Superior temporal gyrus (tissue), 1 donor: ENCODE data around the gene SIX4.
"Not testable (repeated sequence)": the region's sequence is repeated elsewhere in the genome, so short reads cannot be mapped to it uniquely, and the experiment has no call there.

Experiments used
- DNase-seq: peaks from one replicate; pipeline ENCODE4 v3.0.0-alpha.2; 2016; ENCODE audit errors: extremely low spot score

Gene SIX4

DNA sequence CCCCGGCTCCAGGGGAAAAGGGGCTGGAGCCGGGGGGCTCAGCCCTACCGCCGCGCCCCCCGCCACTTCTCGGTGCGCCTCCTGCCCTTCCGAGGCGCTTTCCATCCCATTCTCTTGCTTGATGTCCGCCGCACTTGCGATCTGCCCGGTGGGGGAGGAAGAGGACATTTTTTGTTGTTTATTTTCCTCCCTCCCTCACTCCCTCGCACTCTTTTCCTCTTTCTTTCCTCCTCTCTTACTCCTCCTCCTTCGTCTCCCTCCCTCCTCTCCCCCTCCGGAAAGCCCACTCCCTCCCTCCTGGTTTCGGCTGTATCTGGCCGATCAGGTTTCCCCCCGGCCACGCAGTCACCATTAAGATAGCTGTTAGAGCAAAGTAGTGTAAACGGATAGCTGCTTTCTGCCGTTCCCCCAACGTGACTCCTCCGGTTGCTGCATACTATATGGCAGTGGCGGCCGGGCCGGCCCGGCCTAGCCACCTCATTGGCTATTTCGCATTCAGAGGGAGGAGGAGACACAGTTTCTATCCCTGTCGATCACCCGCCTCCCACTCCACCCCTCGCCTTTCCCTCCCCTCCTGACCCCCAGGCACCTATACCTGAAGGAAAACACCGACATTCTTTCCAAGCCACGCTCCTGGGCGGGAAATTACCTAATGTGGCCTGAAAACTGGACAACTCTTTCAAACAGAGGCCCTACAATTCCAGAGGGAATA lies at the start of gene SIX4:
Gene SIX4 (minus strand): TSS at position 445 of the 712 bp plus-strand sequence. CDS start 277 bp downstream, at position 168.
- DNase-seq, result peak; percentile 28

DNA sequence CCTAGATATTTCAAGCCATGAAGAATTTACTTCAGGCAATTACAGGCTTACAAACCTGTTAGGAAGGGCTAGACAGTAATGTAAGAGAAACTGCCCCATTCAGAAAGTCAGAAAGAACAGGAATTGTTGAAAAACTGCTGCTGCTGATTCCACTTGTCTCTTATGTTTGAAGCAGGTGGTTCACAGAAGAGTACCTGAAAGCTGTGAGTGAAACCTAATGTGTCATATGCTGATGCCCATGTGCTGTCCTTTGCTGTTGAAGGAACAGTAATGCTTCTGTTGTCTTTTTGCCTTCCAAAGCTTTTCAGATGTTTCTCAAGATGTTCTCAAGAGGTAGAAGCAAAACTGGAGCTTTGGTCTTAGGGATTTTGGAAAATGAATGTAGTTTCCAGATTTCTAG lies 49.4 kb upstream of the SIX4 start:
- no peak for DNase-seq

DNA sequence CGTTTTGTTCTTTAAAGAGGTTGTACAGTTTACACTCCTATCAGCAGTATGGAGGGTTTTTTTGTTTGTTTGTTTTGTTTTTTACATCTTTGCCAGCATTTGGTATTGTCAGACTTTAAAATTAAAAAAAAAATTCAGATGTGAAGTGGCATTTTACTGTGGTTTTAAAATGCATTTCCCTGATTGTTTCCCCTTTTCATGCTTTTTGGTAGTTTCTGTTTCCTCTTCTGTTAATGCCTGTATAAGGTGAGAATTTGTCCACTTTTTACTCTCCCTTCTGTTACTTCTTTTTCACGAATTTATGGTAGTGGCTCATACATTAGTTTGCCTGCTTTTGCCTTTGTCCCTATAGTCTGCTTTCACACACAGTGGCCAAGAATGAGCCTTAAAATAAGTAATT lies 47.0 kb upstream of the SIX4 start:
- no peak for DNase-seq

DNA sequence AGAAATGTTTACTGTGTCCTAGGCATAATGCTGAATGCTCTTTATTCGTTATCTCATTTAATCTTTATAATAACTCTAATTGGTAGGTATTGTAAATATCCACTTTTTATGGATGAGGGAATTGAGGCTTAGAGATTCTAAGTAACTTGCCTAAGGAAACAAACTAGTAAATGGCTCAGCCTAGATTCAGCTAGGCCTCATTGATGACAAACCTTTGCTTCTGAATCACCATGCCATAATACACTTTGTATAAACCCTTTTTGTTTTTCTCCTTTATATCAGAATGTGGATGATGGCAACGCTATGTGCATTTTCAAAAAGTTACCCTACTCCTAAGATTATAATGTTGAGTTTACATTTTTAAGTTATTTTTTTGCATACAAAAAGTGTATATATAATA lies 44.5 kb upstream of the SIX4 start:
- no peak for DNase-seq

DNA sequence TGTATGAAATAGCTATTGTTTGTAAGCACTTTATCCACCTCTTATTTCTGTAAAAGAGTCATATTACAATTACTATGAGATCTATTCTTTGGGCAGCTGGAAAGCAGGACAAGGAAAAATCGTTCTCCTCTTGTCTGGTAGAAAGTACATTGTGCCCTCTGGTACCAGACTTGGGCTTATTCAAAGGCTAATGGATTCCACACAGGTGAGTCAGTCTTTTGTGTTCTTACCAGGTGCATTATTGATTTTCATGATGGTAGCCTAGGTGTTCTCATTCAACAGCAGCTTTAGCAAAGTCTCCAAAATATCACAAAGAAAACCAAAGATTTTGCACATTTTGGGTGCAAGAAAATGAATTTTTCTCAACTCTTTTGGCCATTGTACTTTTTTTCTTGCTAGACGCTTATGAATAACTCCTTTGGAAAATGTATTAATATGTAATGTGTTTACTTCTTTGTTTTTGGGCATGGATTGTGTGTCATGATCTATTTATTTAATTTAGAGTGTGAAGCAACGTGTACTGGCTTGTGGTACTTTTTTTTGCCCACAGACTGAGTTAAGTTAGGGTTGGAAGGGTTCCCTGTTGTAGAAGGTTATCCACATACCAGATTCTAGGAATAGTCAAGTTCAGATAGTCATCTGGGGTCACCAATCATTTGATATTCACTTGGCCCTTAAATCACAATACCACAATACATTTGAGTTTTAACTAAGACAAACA lies 36.7 kb upstream of the SIX4 start:
- no peak for DNase-seq

DNA sequence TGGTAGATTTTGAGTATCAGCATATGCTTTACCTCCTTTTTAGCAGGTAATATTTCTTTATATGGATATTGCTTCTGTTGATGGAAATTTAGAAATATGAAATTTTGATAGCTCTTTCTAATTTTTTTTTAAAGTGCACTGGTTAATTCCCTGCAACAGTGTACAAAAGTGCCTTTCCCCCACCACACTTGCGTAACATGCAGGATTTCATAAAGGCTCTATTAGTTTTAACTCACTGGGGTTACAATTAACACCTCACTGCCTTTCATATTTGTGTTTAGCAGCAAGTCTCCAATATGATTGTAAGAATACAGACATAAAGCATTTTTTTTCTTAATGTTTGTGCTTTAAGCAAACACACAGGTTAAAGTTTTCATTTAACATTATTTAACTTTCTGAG lies 36.1 kb upstream of the SIX4 start:
- DNase-seq, result no peak

GRCh38 chr14:60758885-60759284 lies 34.7 kb upstream of the SIX4 start:
- DNase-seq, result no peak

DNA sequence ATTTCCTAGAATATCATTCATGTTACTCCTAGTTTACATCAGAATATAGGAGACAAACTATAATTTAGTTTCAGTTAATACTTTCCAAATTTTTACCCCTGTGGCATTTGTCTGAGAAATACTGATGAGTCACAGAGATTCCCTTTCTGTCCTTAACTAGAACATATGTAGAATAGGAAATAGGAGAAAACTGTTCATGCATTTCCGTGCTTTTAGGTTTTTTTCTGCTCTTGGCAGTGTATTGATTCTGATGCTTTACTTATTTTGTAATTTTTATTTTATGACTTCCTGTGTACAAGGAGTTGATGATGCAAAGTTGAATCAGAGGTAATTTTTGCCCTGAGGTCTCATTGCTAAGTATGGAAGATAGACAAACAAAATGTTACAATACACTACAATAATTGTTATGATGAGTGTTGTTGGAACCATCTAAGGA lies 33.4 kb upstream of the SIX4 start:
- DNase-seq, result no peak

DNA sequence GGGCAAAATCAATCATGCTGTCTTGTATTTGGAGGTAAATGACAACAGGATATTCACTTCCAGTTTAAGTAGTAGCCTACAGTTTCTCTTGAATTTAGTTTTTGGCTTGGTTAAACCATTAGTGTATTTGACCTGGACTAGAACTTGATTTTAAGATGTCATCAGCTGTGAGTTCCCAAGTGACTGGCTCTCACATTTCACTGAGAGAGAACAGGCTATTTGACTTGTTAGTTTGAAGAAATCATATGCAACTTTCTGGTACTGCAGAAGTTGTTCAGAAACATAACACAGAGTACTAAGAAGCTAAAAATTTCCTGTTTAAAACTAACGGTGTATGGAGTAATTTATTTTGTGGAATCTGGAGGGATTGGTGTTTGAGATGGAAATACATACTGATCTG lies 32.7 kb upstream of the SIX4 start:
- DNase-seq, result no peak

DNA sequence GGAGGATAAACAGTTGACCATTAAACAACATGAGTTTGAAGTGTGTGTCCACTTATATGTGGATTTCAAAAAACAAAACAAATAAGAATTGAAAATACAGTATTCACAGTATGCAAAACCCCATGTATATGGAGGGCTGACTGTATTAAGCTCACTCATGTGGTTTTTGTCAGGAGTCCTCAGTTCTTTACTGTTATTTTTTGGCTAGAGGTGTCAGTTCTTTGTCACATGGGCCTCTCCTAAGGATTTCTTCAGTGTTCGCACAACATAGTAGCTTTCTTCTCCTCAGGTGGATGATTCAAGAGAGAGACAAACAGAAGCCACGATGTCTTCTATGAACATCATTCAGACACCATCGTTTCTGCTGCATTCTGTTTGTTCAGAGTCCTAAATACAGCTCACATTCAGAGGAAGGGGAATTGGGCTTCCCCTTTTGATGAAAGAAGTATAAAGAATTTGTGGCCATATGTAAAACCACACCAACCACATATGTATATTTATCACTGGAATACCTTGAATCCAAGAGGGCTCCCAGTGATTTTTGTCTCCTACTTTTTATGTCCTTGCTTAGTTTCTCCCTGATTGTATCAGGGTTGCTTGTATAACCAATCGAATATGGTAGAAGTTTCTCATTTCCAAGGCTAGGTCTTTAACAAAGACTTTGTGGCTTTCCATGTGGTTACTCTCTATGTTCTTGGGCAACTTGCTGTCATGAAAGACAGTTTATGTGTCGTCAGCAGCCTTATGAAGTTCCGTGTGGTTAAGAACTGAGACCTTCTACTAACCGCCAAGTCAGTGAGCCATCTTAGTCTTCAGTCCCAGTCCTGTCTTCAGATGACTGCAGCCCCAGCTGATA lies 29.3 kb upstream of the SIX4 start:
- no peak for DNase-seq

DNA sequence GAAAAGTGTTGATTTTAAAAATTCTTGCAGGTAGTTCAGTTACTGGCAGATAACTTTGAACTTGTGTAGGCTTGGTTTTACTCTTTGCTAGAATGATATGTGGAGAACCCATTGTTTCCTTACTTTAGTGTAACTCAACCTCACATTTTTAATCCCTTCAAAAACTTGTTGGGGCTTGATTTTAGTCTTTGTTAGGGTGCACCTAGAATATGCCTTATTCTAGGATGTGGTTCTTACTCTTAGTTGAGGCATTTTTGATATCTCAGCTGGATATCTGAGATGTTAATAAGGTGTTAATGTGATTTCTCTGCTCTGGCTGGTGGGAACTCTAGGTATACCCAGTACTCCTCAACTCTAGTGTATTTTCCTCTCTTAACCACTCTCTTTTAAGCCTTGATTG lies 20.4 kb upstream of the SIX4 start:
- no peak for DNase-seq

GRCh38 chr14:60738843-60739508 lies 14.8 kb upstream of the SIX4 start:
- DNase-seq, result no peak

DNA sequence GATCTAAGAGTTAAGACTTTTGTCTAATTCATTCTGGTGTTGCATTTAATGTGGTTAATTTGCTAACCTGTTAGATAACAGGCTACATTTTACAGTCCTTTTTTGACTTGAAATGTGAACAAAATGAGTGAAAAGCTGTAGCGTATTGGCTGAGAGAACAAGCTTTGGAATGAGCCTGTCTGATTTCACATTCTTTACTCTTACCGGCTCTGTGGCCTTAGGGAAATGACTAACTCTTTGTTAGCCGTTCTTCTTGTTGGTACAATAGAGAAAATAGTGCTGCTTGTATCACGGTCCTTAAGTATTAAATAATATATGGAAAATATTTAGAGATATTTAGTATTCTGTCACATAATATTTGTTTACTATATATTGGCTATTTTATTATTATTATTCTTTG lies 12.3 kb upstream of the SIX4 start:
- DNase-seq, result peak; percentile 37

DNA sequence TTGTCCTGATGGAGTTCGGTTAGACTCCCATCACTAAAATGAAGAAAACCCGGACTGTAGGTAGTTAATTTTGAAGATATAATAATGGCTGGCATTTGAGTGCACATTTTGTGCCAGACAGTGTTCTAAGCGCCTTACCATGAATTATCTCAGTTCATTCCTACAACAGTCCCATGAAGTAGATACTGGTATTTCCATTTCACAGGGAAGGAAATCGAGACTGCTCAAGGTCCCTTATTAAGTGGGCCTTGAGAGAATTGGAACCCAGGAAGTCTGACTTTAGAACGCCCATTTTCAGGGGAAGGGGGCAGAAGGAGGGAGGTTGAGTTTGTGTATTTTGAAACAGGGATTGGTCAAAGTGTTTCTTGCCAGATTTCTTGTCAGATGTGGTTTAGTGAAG lies 11.3 kb upstream of the SIX4 start:
- DNase-seq, result no peak

DNA sequence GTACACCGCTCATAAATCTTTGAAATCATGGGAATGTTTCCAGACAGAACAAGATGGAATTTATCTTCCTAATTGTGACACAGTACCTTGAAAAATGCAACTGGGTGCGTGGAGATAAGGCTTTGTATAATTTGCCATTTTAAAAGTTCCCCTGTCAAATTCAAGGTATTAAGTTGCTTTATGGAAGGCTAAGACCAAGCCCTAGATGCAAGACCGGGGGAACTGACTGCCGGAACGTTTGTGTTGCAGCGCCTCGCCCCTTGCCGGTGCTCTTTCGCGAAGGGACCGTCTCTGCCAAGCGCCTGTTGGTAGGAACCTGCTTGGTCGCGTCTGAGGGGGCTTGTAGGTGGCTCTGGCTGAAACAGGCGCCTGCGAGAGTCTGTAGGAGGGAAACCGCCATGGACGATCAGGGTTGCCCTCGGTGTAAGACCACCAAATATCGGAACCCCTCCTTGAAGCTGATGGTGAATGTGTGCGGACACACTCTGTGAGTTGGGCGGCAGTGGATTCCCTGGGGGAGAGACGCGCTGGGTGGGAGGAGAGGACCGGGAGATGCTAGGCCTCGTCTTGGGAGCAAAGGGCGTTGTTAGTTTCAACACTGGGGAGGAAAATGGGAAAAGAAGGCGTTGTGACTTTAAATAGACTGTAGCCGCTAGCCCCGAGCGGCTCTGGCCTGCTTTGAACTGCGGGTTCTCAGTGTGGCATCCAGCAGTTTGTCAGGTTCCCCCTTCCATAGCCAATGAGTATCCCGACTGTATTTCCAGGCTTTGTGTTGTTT lies 10.5 kb upstream of the SIX4 start, which contains the start of gene MNAT1:
Gene MNAT1 (plus strand): TSS at position 297 of the 778 bp plus-strand sequence. CDS start 102 bp downstream, at position 399.
- DNase-seq, result peak; percentile 91

DNA sequence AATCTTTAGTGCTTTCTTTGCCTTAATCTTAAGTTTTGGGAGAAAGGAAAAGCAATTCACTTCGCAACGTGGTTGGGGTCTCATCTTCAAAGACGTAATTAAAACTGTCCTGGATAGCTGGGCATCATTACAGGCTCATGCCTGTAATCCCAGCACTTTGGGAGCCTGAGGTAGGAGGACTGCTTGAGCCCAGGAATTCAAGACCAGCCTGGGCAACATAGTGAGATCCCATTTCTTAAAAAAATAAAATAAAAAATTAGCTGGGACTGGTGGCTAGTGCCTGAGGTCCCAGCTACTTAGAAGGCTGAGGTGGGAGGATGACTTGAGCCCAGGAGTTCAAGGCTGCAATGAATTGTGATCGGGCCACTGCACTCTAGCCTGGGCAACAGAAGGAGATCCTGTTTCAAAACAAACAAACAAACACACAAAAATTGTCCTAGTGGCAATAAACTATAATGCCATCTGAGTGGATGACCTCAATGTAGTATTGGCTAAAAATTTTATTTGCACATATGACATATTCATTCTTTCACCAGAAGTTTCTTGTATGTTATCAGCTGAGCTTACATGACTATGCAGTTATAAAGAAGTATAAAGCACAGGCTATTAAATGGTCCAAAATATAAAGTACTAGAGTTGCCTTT lies 8.8 kb upstream of the SIX4 start:
- DNase-seq, result no peak

GRCh38 chr14:60731291-60731690 lies 7.1 kb upstream of the SIX4 start:
- DNase-seq, result not testable (repeated sequence)

DNA sequence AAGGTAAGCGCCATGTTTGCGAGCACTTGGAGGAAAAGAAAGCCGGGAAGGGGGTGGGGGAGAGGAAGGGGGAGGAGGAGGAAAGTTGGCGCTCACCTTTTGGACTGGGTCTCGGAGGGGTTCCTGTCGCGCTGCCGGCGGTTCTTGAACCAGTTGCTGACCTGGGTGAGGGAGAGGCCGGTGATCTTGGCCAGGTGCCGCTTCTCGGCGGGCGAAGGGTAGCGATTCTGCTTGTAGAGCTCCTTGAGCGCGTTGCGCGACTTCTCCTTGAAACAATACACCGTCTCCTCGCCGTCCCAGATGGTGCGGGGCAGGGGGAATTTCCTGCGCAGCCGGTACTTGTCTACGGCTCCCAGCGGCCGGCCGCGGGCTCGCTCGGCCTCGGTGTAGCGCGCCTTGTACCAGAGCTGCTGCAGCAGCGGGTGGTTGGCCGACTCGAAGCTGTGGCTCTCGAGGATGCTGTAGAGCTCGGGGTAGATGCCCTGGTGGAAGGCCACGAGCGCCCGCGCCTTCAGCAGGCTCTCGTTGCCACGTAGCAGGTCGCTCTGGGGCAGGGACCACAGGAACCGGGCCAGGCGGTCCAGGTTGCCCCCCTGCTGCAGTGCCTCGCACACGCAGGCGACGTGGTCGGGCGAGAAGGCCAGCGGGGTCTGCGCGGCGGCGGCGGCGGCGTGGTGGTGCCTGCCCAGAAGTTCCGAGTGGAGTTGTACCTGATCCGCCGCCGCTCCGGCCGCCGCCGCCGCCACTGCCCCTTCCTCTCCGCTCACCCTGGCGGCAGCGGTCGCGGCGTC lies 840 bp downstream of the SIX4 start:
- DNase-seq, result no peak

DNA sequence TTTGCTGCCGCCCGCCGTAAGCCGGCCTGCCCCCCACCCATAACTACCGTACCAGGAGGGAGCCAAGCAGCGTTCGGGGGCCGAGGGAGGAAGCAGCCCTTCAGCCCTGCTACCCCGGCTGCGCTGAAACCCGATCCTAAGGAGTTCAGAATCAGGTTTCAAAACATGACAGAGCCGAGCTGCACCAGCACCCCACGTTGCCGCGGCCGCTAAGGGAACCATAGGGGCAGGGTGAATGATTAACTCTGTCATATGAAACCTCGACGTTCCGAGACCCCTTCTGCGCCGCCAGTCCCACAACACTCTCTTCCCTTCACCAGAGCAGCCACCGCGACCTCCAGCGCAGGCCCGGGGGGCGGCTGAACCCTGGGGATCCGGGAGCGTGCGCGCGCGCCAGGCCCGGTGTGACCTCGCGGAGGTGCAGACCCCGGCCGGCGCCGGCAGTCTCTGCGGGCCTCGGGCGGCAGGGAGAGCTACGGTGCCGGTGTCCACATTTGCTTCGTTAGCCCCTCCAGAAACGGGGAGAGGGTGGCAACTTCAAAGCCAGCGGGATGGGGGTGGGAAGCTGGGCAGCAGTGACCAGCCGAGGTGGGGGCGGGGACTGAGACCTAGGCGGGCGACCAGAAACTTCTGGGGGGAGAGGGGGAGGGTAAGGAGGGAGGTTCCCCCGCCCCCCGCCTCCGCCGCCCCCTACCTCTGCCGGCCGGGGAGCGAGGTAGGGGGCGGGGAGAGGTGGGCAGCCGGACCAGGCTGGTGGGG lies 1.6 kb downstream of the SIX4 start:
- DNase-seq, result no peak
